HG03039 (cell line): ENCODE measurements around the gene COPG2.
"Not testable (repeated sequence)": the region's sequence is repeated elsewhere in the genome, so short reads cannot be mapped to it uniquely, and the experiment has no call there.

Experiments
- ATAC-seq: cut with Tn5 transposase; IDR thresholded peaks from one replicate; pipeline ENCODE4 v1.9.1; 2021; ENCODE audit warnings: mild to moderate bottlenecking, moderate library complexity; ENCODE audit not compliant: unreplicated experiment

COPG2 gene

DNA sequence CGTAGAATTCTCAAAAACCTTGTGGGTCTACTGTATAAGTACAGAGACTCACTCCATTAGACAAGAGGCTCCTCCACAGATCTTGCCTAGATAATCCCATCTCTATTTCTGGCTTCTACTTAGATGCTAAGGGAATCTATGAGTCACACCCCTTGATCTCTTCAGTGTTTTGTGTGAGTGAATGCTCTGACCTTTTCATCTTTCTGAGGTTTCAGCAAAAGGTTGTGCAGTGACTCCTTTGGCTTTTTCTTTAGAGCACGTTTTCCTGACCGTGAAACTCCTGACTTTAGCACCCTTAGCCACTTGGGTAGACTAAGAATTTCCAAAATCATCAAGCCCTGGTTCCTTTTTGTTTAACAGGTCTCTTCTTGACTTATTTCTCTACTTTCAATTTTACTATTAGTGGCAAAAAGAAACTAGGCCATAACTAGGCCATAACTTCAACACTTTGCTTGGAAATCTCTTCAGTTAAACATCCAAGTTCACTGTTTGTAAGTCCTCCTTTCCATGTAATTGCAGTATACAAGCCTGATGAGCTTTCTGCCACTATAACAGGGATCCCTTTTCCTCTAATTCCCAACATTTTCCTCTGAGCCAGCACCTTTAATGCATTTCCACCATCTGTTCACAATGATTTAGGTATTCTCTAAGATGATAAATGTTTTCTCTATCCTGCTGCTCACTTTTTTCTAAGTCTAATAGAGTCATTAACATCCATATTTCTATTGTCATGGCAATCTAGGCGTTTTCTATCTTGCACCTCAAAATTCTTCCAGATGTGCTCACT lies 19.4 kb downstream of the COPG2 start:
- no peak for ATAC-seq

DNA sequence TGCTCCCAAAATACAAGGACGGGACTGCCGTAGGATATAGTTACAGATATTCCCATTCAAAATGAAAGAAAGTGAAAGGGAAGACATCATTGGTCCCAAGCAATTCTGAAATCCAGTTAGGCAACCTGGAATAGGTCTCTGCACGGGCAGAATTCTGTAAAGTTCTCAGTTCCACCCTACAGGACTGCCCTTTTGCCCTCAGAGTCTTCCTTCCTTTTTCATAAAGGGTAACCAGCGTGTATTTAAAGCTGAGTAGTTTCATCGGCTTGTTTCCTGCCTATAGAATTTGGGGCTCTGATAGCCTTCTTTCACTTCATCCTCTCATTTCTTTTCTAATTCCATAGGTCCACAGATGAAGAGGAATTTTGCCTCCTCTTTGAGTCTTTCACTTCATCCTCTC lies 20.0 kb downstream of the COPG2 start:
- no peak for ATAC-seq

DNA sequence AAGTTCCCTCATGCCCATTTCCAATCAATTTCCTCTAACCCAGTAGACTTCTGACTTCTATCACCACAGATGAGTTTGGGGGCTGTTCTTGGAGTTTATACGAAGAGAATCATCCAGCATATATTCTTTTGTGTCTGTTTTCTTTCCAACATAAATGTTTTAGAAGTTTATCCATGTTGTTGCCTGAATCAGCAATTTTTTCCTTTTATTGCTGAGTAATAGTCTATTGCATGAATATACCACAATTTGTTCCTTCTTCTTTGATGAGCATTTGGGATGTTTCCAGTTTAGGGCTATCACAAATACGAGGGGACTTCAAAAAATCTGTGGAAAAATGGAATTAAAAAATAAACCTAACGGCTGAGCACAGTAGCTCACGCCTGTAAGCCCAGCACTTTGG lies 26.2 kb downstream of the COPG2 start:
- ATAC-seq: no peak

DNA sequence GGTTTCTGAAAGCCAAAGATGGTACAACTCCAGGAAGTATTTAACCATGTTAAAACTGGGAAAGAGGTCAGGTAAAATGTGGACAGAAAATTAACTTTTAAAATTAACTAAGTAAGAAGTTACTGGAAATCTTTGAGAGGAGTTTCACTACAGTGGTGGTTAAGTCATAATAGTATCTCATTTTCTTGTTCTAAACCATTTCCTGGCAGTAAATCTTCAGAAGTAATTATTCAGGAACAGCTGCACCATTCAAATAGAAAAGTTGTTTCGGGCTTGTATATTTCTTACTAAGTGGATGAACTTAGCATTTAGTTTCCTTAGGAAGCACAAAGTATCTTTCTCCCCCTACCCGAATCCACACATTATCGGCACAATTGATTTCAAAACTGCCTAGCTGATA lies 27.1 kb downstream of the COPG2 start:
- no peak for ATAC-seq

DNA sequence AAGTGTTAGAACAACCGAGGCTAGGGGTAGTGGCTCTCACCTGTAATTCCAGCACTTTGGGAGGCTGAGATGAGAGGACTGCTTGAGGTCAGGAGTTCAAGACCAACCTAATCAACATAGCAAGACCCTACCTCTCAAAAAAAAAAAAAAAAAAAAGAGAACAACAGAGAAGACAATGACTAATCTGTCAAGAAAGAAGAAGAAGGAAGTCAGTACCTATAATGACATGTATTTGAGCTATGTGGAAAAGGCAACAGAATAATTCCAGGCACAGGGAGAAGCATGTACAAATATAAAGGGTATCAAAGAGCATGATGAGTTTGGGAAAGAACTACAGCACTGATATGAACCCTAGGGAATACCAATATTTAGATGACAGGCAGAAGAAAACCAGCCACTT lies 27.5 kb downstream of the COPG2 start:
- ATAC-seq: no peak

DNA sequence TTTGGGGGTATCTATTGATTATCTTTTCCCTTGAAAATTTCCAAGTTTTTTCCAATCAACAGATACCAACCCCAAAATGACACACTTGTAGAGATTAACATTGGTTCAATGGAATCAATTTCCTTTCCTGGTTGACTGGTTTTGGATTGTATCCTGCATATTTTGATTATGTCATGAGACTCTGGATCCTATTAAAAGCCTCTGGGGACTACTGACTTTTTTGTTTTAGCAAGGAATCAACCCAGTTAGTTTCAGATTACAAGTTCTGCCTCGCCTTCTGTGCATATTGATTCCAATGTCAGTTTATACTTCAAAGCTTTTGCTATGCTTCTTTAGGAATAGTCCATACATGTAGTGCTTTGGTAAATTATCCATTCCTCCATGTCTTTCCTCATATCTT lies 29.2 kb downstream of the COPG2 start:
- ATAC-seq: no peak

DNA sequence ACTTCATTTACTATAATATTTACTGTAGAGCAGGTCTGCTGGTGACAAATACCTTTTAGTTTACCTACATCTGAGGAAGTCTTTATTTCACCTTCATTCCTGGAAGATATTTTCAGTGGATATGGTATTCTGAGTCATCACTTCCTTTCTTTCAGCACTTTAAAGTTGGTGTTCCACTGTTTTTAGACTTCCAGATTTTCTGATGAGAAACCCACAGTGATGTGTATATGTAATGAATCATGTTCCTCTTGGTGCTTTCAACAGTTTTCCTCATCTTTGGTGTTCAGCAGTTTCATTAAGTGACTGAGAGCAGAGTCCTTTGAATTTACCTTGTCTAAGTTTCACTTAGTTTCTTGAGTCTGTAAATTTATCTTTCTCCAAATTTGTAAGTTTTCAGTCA lies 36.4 kb downstream of the COPG2 start:
- no peak for ATAC-seq

DNA sequence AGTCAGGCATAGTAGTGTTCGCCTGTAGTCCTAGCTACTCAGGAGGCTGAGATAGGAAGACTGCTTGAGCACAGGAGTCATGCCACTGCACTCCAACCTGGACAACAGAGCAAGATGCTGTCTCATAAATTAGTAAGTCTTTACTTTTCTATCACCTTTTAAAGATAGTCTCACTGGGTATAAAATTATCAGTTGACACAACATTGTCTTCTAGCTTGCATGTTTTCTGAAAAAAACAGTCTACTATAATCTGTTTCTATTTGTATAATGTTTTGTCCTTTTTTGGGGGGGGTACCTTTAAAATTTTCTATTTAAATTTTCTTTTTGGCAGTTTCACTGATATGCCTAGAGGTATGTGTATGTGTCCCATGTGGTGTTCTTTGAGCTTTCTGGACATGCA lies 39.6 kb downstream of the COPG2 start:
- ATAC-seq: no peak

DNA sequence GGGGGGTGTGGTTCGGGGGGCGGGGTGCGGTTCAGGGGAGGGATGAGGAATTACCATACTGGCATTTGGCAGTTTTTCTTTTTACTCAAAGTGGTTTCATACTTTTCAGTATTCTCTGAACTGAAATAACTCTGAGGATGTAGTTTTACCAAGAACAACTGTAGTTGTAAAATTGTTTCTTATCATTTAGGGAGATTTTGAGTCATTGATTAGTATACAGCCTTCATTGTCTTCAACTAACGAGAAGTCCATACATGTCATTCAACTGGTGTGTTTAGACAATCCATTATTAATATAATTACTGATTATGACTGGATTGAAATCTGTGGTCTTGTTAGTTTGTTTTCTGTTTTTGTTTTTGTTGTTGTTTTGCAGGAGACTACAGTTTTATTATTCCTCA lies 40.8 kb downstream of the COPG2 start:
- ATAC-seq: no peak

DNA sequence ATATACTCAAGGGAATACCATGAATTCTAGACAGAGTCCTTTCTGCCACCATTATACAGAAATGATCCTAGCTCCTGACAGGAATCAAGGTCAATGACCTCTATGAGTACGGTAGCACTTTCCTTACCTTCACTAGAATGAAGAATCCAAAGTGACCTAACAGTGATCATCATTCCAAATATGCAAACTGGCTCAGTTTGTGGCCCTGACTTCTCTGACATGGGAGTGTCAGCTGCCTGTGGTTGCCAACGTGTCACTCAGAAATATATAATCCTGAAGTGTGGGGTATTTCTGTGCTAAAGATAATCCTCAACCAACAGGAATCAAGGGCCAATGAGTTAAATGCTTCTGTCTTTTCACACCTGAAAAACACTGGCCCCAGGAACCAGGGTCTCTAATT lies 45.7 kb downstream of the COPG2 start:
- no peak for ATAC-seq

DNA sequence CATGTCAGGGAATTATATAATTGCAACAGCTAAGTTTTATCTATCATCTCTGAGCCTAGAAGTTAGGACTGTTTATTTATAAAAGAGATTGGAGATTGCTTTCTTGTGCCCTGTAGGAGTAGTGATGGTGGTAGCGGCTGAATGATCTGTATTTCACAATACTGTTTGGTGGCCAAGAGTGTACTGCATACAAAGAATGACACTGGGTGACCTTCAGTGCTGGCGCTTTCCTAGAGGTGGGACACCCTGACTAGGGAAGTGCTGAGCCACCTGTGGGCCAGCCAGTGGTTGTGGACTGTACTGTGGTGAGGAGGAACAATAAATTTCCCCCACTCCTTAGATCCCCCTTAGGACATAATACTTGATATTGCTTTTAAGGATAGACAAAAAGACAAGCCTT lies 53.0 kb downstream of the COPG2 start:
- no peak for ATAC-seq

DNA sequence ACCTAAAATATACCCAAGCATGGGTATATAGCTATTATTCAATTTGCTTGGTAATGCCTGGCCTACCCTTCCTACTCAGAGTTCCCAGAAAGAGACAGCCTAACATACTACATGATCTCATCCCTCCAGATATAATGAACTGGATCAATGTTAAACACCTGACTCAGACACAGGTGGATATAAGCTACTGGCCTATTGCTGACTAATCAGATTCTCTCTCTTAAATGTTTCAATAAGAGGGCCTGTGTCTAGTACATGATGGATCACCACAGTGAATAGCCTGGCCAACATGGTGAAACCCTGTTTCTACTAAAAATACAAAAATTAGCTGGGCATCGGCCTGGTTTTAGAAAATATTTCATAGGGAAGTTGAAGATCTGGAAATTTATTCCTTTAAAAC lies 54.1 kb downstream of the COPG2 start:
- no peak for ATAC-seq

DNA sequence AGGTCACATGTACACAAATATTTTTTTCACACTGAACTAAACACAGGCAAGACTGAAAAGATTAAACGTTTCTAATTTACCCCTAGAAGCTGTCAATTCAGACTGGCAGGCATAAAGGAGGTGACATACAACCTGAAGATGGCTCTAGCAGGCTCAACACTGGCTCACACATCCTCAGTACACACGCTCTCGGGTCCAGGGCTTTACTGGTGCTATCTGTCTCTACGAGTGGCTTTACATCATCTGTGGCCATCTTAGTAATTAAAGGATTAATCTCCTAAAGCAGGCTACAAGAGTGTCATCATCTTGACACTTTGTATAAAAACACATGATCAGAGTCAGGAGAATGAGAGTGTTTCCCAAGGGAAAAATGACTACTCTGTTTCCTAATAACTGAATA lies 57.3 kb downstream of the COPG2 start:
- ATAC-seq: no peak

DNA sequence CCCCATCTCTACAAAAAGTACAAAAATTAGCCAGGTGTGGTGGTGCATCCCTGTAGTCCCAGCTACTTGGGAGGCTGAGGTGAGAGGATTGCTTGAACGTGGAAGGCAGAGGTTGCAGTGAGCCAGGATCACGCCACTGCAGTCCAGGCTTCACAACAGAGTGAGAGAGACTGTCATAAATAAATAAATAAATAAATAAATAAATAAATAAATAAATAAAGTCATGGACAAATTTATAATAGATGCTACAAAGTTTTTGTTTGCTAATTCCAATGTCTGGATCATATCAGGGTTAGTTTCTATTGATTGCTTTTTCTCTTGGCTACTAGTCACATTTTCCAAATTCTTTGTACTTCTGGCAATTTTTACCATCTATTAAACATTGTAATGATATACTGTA lies 61.5 kb downstream of the COPG2 start:
- ATAC-seq: not testable (repeated sequence)

DNA sequence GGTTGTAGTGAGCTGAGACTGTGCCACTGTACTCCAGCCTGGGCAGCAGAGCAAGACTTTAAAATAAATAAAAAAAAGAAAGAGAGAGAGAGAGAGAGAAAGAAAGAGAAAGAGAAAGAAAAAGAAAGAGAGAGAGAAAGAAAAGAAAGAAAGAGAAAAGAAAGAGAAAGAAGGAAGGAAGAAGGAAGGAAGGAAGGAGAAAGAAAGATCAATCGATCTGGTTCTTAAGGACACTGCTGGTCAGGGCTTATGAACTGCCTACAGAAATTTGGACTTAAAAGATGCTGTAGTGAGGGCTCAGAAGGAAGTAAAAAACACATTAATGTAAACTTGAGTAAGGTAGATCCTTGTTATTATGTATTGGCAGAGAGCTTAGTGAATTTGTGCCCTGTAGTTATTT lies 62.4 kb downstream of the COPG2 start:
- ATAC-seq: no peak

DNA sequence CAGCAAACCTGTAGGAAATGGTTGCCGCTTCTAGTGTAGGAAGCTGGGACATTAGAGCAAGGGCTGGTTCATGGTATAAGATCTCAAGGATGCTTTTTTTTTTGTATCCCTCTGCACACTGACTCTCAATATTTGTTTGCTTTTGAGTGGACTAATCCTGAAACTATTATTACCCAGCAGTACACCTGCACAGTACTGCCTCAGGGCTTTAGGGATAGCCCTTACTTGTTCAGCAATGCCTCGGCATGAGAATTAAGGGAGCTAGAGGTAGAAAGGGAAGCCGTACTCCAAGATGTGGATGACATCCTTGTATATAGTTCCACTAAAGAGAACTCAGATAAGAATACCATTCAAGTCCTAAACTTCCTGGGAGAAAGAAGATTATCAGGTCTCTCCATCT lies 70.5 kb downstream of the COPG2 start:
- no peak for ATAC-seq

DNA sequence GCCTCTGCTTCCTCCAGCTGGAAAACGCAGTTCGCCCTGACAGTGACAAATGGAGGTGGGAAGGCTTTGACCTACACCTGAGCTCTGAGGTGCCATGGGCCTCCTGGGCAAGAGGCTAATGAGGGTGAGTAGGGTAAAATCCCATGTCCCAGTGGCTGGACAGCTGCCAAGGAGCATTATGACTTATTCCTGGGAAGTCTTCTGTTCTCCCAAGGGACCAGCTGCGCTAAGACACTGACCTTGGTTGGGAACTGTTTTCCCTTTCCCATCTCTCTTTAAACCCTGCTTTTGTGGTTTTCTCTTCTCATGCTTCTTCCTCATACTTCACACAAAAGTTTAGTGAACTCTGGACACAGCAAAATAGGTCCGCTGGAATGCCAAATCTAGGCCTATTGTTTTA lies 72.6 kb downstream of the COPG2 start:
- ATAC-seq: no peak

DNA sequence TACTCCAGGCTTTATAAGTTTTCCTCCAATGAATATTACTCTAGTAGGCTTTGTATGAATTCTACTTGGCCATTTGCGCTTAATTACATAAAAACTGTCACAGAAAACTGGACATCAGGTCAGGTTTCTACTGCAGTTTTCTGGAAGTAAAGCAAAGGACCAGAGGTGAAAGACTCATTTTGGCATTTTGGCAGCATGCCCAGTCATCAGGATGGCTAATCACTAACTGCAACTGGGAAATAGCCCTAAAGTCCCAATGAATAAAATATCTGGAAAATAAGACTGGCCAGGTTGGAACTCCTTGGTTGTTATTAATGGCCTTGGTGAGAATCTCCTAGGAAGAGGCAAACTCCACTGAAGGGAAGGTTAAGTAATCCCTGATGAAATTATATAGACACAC lies 75.5 kb downstream of the COPG2 start:
- ATAC-seq: no peak

DNA sequence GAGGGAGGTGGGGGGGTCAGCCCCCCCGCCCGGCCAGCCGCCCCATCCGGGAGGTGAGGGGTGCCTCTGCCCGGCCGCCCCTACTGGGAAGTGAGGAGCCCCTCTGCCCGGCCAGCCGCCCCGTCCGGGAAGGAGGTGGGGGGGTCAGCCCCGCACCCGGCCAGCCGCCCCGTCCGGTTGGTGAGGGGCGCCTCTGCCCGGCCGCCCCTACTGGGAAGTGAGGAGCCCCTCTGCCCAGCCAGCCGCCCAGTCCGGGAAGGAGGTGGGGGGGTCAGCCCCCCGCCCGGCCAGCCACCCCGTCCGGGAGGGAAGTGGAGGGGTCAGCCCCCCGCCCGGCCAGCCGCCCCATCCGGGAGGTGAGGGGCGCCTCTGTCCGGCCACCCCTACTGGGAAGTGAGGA lies 77.1 kb downstream of the COPG2 start:
- ATAC-seq: not testable (repeated sequence)

DNA sequence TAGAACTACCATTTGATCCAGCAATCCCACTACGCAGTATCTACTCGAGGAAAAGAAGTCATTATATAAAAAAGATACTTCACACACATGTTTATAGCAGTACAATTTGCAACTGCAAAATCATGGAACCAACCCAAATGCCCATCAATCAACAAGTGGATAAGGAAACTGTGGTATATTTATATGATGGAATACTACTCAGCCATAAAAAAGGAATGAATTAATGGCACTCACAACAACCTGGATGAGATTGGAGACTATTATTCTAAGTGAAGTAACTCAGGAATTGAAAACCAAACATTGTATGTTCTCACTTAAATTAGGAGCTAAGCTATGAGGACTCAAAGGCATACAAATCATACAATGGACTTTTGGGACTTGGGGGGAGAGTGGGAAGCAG lies 82.6 kb downstream of the COPG2 start:
- not testable (repeated sequence) for ATAC-seq

DNA sequence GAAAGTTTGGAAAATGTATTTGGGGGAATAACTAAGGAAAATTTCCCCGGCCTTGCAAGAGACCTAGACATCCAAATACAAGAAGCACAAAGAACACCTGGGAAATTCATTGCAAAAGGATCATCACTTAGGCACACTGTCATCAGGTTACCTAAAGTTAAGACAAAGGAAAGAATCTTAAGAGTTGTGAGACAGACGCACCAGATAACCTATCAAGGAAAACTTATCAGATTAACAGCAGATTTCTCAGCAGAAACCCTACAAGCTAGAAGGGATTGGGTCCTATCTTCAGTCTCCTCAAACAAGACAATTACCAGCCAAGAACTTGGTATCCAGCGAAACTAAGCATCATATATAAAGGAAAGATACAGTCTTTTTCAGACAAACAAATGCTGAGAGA lies 93.4 kb downstream of the COPG2 start:
- ATAC-seq: not testable (repeated sequence)

DNA sequence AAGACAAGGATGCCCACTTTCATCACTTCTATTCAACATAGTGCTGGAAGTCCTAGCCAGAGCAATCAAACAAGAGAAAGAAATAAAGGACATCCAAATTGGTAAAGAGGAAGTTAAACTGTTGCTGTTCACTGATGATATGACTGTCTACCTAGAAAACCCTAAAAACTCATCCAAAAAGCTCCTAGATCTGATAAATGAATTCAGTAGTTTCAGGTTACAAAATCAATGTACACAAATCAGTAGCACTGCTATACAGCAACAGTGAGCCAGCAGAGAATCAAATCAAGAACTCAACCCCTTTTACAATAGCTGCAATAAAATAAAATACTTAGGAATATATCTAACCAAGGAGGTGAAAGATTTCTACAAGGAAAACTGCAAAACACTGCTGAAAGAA lies 98.4 kb downstream of the COPG2 start:
- not testable (repeated sequence) for ATAC-seq

DNA sequence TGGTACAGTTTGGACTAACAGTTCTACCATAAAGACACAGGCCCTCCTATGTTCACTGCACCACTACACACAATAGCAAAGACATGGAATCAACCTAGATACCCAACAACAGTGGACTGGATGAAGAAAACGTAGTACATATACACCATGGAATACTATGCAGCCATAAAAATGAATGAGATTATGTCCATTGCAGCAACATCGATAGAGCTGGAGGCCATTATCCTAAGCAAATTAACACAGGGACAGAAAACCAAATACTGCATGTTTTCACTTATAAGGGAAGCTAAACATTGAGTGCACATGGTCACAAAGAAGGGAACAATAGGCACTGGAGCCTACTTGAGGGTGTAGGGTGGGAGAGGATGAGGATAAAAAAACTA lies 101.7 kb downstream of the COPG2 start:
- no peak for ATAC-seq
